ENCODE measurements around the gene DYRK1A. TPM values are rescaled to one million over a fixed set of nuclear protein-coding genes. Genes with fewer than 3 reads are reported as not detected.

Gene DYRK1A
- total RNA-seq, 1 experiment from 2014 or later: 36.9 TPM

DNA sequence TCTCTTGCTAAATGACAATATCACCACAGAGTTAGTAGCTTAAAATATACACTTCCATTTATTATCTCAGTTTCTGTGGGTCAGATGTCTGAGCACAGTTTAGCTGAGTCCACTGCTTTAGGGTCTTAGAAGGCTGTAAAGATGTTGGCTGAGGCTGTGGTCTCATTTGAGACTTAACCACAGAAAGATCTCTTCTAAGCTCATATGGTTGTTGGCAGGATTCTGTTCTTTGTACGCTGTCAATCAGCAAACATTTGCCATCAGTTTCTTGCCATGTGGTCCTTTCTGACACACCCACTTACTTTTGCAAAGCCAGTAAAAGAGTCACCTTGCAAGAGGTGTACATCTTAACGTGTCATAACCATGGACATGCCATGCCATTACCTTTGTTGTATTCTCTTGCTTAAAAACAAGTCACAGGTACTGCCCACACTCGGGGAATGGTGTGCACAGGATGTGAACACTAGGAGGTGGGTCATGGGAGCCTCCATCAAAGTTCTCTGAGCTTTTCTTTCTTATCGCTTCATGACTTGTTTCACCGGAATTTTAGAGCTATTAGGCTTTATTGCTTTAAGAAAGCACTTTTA, 18.7 kb downstream of the DYRK1A start:
- no peak for DNase-seq (ENCODE audit: low read depth)

- DNase-seq (ENCODE audit: low read depth): no peak
These were observed 19.6 kb downstream of the DYRK1A start for GRCh38 chr21:37386151-37386550.

DNA sequence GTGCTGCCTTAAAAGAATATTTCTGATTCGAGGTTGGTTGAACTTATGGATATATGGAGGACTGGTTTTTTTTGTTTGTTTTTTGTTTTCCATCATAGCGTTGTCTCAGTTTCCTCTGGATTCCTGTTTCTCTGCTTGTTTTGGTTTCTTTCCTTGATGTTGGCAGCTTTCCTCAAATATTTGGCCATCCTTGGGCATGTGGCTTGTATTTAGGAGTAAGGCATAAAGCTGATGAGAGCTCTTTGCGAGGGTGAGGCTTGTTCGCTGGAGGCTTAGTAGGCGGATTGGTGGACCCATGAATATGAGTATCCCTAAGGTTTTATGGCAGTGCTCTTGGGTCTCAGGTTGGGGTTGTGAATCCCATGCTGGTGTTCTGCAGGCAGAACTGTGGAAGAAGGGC, 22.9 kb downstream of the DYRK1A start:
- no peak for DNase-seq (ENCODE audit: low read depth)

- DNase-seq (ENCODE audit: low read depth): no peak
These were observed 25.1 kb downstream of the DYRK1A start for GRCh38 chr21:37391666-37392065.

DNA sequence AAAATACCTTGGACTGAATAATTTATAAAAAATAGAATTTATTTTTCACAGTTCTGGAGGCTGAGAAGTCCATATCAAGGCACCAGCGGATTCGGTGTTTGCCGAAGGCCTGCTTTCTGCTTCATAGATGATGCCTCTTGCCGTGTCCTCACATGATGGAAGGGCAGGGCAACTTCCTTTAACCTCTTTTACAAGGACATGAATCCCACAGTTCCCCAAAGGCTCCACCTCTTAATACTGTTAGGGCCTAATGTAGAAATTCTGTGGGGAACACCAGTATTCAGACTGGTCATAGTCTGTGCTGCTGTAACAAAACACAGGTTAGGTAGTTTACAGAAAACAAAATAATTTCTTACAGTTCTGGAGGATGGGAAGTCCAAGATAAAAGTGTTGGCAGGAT, 25.9 kb downstream of the DYRK1A start:
- DNase-seq (ENCODE audit: low read depth): no peak

GRCh38 chr21:37393030-37393429, 26.5 kb downstream of the DYRK1A start:
- DNase-seq (ENCODE audit: low read depth): no peak

DNA sequence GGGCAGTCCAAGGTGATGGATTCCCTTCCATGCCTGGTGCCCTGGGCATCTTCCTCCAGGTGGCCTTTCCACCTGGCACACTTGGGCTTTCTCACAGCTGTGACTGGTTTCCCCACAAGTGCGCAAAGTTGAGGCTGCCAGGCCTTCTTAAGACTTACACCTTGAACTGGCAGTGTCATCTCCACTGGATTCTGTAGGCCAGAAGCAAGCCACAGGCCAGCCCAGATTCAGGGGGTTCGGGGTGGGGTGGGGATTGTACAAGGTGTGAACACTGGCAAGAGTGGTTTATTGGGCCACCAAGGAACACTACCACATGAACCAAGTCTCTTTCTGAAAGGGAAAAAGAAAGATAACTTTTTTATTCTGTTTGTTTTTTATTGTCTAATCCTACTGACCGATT, 27.2 kb downstream of the DYRK1A start:
- no peak for DNase-seq (ENCODE audit: low read depth)

- DNase-seq (ENCODE audit: low read depth): no peak
These were observed 29.4 kb downstream of the DYRK1A start for GRCh38 chr21:37395961-37396360.

DNA sequence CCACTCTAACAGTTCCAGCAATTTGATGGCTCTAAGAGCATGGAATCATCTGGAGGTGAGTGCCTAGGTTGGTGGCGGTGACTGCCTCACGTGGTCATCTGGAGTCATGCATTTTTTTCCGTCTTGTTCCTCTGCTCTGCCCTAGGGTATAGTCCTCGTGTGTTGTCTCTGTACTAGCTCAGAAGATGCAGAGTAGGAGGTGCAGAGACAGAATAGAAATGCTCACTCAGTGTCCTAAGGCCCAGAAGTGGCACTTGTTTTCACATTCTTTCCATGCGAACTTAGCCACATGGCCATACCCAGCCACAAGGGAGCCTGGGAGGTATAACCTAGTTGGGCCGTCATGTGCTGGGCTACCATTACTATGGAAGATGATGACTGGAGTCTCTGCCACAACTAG, 30.3 kb downstream of the DYRK1A start:
- no peak for DNase-seq (ENCODE audit: low read depth)

DNA sequence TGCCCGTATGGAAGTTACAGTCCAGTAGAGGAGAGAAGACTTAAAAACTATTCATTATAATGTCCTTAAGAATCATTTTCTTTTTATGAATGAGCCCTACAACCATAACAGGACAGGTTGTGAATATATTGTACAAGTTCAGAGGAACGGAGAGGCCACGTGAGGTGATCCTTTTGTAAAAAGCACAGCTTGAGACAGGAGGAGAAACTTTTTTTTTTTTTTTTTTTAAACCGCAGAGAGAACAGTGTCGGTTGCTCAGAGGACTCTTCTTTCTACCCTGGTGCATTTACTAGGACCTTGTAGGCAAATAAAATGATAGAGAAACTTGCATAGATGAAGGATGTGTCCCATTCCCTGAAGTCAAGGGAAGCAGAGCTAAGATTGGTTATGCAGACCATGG, 32.1 kb downstream of the DYRK1A start:
- no peak for DNase-seq (ENCODE audit: low read depth)

- no peak for DNase-seq (ENCODE audit: low read depth)
These were observed 35.8 kb downstream of the DYRK1A start for GRCh38 chr21:37402251-37402867.

GRCh38 chr21:37405629-37406028, 39.1 kb downstream of the DYRK1A start:
- no peak for DNase-seq (ENCODE audit: low read depth)

DNA sequence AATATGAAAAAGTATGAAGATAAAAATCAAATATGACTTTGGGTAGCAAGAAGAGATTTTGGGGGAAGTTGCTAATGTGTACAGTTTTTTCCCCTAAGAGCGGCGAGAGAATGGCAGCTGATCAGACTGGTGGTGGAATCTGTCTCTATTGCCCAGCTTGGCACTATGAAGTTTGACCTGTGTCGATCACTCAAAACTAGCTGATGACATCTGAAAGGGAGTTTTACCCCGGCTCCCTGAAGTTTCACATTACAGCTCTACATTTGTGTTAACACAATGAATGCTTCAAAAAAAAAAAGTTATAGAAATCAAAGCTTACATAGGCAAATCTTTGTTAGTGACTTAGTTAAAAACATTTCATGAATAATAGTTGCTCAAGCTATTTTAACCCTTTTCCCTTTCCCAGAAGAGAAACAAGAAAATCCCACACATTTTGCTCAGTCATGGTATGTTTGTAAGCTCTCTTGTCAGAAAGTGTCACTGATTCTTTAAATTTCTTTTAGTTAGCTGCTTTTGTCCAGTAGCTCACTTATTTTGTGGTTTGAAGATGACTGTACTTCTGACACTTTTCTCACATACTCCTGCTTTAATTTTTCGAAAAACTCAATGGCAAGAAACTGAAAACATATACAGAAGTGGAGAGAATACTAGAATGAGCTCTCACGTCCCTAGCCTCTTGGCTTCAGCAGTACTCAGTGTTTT, 41.3 kb downstream of the DYRK1A start:
- DNase-seq (ENCODE audit: low read depth): no peak

DNA sequence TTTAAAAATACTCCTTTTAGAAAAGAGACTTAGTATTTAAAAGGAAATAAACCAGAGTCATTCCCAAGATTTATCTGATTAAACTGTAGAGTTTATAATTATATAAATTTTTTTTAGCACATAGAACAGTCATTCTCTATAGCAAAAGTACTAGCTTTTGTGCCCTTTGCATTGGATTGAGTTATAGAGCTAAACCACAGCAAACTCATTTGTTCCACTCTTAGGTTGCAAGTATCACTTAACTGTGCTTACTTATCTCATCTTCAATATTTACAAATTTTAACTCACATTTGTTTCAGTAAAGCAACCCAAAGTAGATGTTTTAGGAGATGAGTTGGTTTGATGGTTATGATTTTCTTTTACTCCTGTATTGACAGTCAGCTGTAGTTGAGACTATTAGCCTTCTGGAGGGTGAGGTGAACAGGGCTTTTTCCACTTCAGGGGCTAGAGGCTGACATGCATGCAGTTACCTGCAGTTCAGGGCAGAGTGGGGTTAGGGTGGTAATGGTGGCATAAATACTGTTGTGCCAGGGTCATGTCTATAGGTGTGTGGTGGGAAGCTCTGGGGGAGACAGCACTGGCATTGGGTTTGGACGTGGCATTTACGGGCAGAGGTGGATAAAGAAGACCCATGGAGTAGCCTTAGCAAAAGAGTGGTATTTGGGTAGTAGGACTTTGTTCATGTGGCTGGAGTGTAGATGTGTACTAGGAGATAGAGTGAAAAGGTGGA, 42.1 kb downstream of the DYRK1A start:
- DNase-seq (ENCODE audit: low read depth): no peak

DNA sequence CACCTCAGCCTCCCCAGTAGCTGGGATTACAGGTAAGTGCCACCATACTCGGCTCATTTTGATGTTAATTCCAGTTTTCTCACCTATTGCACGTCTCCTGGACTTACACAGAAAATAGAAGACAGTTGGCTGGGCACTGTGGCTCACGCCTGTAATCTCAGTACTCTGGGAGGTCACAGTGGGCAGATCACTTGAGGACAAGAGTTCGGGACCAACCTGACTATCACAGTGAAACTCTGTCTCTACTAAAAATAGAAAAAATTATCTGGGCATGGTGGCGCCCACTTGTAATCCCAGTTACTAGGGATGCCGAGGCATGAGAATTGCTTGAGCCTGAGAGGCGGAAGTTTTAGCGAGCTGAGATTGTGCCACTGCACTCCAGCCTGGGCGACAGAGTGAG, 44.1 kb downstream of the DYRK1A start:
- no peak for DNase-seq (ENCODE audit: low read depth)

DNA sequence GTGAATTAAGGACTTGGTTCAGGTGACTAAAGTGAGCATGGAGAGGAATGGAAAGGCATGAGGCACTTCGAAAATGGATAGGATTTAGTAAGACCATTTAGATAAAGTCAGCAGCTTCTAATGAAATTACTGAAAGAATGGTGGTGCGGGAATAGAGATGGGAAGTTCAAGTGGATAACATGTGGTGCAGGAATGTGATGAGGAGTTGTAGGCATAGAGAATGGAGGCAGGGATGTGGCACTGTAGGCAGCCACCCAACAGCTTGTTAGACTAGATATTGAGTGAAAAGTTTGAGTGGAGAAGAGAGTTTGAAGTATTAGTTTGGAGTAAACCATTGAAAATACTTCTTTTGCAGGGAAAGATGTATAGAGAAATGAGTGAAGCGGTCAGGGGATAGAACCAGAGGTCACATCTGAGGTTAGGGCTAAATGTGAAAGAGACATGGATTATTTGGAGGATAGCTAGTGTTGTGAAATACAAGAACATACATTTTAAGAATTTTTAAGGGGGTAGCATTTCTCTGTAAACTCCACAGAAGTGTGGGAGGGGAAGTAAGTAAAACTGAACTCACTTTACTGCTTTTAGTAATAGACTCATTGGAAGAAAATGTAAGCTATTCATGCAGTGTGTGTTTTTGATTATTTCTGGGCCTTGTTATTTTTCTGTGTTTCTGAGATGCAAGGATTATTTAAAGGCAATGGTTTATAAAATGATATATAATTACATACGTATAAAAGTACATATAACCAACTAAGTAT, 46.2 kb downstream of the DYRK1A start:
- no peak for DNase-seq (ENCODE audit: low read depth)

GRCh38 chr21:37413553-37414291, 47.1 kb downstream of the DYRK1A start:
- DNase-seq (ENCODE audit: low read depth): no peak

- DNase-seq (ENCODE audit: low read depth): no peak
These were observed 48.0 kb downstream of the DYRK1A start for GRCh38 chr21:37414292-37415253.

GRCh38 chr21:37415939-37416338, 49.4 kb downstream of the DYRK1A start:
- no peak for DNase-seq (ENCODE audit: low read depth)

GRCh38 chr21:37416914-37417313, 50.3 kb downstream of the DYRK1A start:
- no peak for DNase-seq (ENCODE audit: low read depth)

Measured in Daoy (cell line).